Measurements from ENCODE around the gene NUB1. TPM values are rescaled to one million over a fixed set of nuclear protein-coding genes. Genes with fewer than 3 reads are reported as not detected.

NUB1 gene
- total RNA-seq, 6 donors from 2014 or later, result 37.0 to 80.0 (median 50.0) TPM

GRCh38 chr7:151380199-151381097 lies 38.8 kb downstream of the NUB1 start:
- peaks cover 0 to 19% (median 10%) of the 10 kb centered on the region in 4 donors for H3K27me3 ChIP-seq
- H3K36me3 ChIP-seq, result peaks cover 15 to 39% (median 31%) of the 10 kb centered on the region in 4 donors
- H3K9me3 ChIP-seq, result no peaks in the 10 kb centered on the region
- no peak overlapping the region for H3K4me3 ChIP-seq
- DNase-seq (no peak), ATAC-seq (ENCODE audit: low FRiP score in 2 of 2) (no peak)
- peaks cover 14 to 19% (median 16%) of the 10 kb centered on the region in 4 donors for H3K4me1 ChIP-seq
- TF ChIP-seq POLR2AphosphoS5 (IDR thresholded peaks at IDR 0.05) (no peak), POLR2A (IDR thresholded peaks at IDR 0.05) (no peak), CTCF (IDR thresholded peaks at IDR 0.05) (no peak), EP300 (IDR thresholded peaks at IDR 0.05) (no peak)
- WGBS, 2 donors, result 76 to 81% methylated on average over 14 to 28 of the region's 32 CpGs
- no peak overlapping the region for H3K27ac ChIP-seq

- Histone ChIP-seq H3K27ac (no peak overlapping the region), H3K4me1 (peaks cover 14 to 19% (median 16%) of the 10 kb centered on the region in 4 donors), H3K36me3 (peaks cover 10 to 33% (median 26%) of the 10 kb centered on the region in 4 donors), H3K4me3 (peak overlapping the region in 3 of 4 donors; percentile 20 to 42 (median 22)), H3K27me3 (peaks cover 0 to 19% (median 10%) of the 10 kb centered on the region in 4 donors), H3K9me3 (no peaks in the 10 kb centered on the region)
- TF ChIP-seq CTCF (IDR thresholded peaks at IDR 0.05) (no peak), POLR2A (IDR thresholded peaks at IDR 0.05) (no peak), EP300 (IDR thresholded peaks at IDR 0.05) (no peak), POLR2AphosphoS5 (IDR thresholded peaks at IDR 0.05) (no peak)
- ATAC-seq (ENCODE audit: low FRiP score in 2 of 2), result no peak
- no peak for DNase-seq
- WGBS, 2 donors, result 16 to 23% methylated on average over 3 to 7 of the region's 7 CpGs
Observed at GRCh38 chr7:151381098-151381347, 39.4 kb downstream of the NUB1 start.

- DNase-seq, result peak in 1 of 2 donors; percentile 88
- peaks cover 14 to 19% (median 16%) of the 10 kb centered on the region in 4 donors for H3K4me1 ChIP-seq
- H3K27me3 ChIP-seq, result peaks cover 0 to 19% (median 10%) of the 10 kb centered on the region in 4 donors
- TF ChIP-seq POLR2A (IDR thresholded peaks at IDR 0.05), result no peak
- TF ChIP-seq EP300 (IDR thresholded peaks at IDR 0.05), result no peak
- peak in 1 of 6 experiments; percentile 1 for TF ChIP-seq CTCF (IDR thresholded peaks at IDR 0.05)
- no peak for TF ChIP-seq POLR2AphosphoS5 (IDR thresholded peaks at IDR 0.05)
- peak overlapping the region in 3 of 4 donors; percentile 20 to 42 (median 22) for H3K4me3 ChIP-seq
- H3K9me3 ChIP-seq, result no peaks in the 10 kb centered on the region
- 20 to 32% methylated on average over 10 to 51 of the region's 83 CpGs for WGBS, 2 donors
- H3K36me3 ChIP-seq, result peaks cover 5 to 28% (median 21%) of the 10 kb centered on the region in 4 donors
- no peak overlapping the region for H3K27ac ChIP-seq
- peak in 1 of 2 donors; percentile 16 for ATAC-seq (ENCODE audit: low FRiP score in 2 of 2)
Observed at GRCh38 chr7:151381348-151382078, 39.9 kb downstream of the NUB1 start.

GRCh38 chr7:151382079-151382885 lies 40.7 kb downstream of the NUB1 start:
- 31 to 51% methylated on average over 20 to 37 of the region's 37 CpGs for WGBS, 2 donors
- ATAC-seq (ENCODE audit: low FRiP score in 2 of 2) (no peak), DNase-seq (peak in 1 of 2 donors; percentile 80)
- peaks cover 0 to 20% (median 13%) of the 10 kb centered on the region in 4 donors for H3K36me3 ChIP-seq
- H3K4me3 ChIP-seq, result peak overlapping the region in 3 of 4 donors; percentile 20 to 42 (median 22)
- H3K9me3 ChIP-seq, result no peaks in the 10 kb centered on the region
- H3K27me3 ChIP-seq, result peaks cover 0 to 19% (median 10%) of the 10 kb centered on the region in 4 donors
- no peak for TF ChIP-seq CTCF (IDR thresholded peaks at IDR 0.05)
- no peak for TF ChIP-seq POLR2AphosphoS5 (IDR thresholded peaks at IDR 0.05)
- no peak for TF ChIP-seq EP300 (IDR thresholded peaks at IDR 0.05)
- no peak for TF ChIP-seq POLR2A (IDR thresholded peaks at IDR 0.05)
- peaks cover 14 to 19% (median 16%) of the 10 kb centered on the region in 4 donors for H3K4me1 ChIP-seq
- no peak overlapping the region for H3K27ac ChIP-seq
